Measurements from ENCODE around the gene CRAMP1.

DNA sequence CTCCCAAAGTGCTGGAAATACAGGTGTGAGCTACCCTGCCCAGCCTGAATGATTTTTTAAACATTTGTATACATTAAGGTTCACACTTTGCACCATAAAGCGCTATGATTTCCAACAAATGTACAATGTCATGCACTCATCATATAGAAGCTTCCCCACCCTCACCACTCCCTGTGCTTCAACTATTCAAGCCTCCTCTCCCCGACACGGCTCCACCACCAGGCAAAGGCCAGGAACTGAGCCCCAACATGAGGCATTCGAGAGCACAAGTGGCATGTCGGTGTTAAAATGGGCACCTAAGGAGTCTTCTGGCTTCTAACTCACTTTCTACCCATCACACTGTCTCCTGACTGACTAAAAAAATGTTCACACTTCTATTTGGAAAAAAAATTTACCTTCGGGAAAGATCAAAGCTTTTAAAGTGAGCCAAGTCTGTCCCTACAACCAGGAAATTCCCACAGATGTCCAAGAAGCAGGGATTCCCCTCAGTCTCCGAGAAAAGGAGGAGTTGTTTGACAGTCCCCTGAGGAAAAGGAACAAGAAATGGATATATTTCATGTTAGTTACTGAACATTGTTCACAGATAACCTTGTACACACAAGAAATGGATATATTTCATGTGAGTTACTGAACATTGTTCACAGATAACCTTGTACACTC lies 41.0 kb upstream of the CRAMP1 start:
- TF ChIP-seq, protein P1, sequence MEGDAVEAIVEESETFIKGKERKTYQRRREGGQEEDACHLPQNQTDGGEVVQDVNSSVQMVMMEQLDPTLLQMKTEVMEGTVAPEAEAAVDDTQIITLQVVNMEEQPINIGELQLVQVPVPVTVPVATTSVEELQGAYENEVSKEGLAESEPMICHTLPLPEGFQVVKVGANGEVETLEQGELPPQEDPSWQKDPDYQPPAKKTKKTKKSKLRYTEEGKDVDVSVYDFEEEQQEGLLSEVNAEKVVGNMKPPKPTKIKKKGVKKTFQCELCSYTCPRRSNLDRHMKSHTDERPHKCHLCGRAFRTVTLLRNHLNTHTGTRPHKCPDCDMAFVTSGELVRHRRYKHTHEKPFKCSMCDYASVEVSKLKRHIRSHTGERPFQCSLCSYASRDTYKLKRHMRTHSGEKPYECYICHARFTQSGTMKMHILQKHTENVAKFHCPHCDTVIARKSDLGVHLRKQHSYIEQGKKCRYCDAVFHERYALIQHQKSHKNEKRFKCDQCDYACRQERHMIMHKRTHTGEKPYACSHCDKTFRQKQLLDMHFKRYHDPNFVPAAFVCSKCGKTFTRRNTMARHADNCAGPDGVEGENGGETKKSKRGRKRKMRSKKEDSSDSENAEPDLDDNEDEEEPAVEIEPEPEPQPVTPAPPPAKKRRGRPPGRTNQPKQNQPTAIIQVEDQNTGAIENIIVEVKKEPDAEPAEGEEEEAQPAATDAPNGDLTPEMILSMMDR (IDR thresholded peaks at IDR 0.05) = no peak
- no peak for TF ChIP-seq POLR2A (IDR thresholded peaks at IDR 0.05)
